ENCODE results near the gene CEBPG. TPM values are rescaled to one million over a fixed set of nuclear protein-coding genes. Genes with fewer than 3 reads are reported as not detected.

Gene CEBPG
- total RNA-seq, 1 donor from 2014 or later = 19.3 TPM

DNA sequence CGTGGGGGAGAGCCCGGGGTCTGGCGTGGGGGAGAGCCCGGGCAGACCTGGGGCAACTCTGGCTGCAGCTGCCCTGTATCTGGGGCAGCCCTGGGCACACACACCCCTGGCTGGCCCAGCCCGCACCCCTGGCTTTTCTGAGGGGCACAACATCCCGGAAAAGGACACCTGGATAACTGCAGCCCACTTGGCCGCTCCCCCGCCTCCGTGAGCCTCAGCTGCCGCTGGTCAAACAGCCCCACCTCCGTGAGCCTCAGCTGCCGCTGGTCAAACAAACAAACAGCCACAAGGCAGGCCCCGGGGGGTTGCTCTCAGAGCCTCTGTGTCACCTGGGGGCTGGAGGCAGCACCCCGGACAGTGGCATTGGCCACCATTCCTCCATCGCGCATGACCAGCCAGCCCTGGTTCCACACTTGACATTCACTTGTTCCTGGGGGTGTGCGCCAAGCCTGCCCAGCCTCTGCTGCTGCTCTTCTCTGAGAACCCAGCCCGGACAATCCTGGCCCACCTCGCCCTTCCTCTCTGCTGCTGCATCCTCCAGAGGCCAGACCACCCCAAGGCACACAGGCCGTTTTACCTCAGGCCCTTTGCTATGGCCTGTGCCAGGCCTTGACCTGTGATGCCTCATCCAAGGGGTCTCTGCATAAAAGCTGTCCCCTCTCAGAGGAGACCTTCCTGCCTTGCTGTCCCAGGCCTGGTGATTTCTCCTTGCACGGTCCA is 19.9 kb downstream of the CEBPG start:
- H3K4me3 ChIP-seq (ENCODE audit: low read depth, low read length) = no peak overlapping the region
- TF ChIP-seq, protein P1, sequence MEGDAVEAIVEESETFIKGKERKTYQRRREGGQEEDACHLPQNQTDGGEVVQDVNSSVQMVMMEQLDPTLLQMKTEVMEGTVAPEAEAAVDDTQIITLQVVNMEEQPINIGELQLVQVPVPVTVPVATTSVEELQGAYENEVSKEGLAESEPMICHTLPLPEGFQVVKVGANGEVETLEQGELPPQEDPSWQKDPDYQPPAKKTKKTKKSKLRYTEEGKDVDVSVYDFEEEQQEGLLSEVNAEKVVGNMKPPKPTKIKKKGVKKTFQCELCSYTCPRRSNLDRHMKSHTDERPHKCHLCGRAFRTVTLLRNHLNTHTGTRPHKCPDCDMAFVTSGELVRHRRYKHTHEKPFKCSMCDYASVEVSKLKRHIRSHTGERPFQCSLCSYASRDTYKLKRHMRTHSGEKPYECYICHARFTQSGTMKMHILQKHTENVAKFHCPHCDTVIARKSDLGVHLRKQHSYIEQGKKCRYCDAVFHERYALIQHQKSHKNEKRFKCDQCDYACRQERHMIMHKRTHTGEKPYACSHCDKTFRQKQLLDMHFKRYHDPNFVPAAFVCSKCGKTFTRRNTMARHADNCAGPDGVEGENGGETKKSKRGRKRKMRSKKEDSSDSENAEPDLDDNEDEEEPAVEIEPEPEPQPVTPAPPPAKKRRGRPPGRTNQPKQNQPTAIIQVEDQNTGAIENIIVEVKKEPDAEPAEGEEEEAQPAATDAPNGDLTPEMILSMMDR (conservative IDR thresholded peaks at IDR 0.05; ENCODE audit: low read depth, low read length) = no peak
- no peak for DNase-seq (ENCODE audit: low read depth)

GRCh38 chr19:33394006-33394722 is 20.7 kb downstream of the CEBPG start:
- no peak for DNase-seq (ENCODE audit: low read depth)
- no peak overlapping the region for H3K4me3 ChIP-seq (ENCODE audit: low read depth, low read length)
- TF ChIP-seq, protein P1 (conservative IDR thresholded peaks at IDR 0.05; ENCODE audit: low read depth, low read length) = no peak

- TF ChIP-seq, protein P1 (conservative IDR thresholded peaks at IDR 0.05; ENCODE audit: low read depth, low read length) = no peak
These were observed 21.4 kb downstream of the CEBPG start for GRCh38 chr19:33394723-33395560.

DNA sequence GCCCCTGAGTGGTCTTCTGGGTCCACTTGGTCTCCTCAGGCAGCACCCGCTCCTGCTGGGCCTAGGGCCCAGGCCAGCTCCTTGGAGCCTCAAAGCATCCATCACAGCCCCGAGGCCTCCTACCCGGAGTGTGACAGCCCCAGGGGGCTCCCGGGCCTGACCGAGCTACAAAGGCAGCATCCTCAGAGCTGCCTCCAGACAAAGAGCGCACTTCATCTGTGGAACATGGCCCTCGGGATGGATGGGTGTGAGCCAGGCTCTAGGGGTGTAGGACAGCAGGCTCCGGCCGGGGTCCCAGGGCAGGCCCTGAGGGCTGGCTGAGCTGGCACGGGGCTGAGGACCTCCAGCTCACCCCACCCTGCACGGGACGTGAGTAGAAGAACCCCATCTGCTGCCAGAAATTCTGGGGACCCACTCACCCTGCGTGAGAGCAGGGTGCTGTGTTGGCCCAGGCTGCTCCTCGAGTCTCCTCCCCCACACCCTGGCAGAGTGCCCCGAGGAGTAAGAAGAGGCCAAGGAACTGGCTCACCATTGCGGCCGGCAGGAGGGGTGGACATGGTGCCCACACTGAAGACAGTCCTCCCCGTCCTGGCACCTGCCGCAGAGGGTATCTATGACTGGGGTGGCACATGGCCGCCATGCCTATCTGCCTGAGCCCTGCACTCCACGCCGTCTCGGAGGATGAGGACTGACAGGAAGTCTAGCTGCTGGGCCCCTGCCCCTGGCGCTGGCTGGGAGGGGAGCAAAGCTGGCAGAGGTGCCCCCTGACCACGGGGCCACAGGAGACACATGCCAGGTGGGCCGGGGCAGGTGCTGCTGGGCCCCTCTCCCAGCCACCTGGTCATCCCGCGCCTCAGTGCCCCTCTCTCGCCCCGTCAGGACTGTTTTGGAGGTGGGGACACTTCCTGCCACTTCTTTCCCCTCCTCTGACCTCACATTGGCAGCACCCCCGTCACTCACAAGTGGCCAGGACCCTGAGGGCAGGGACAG is 22.3 kb downstream of the CEBPG start:
- DNase-seq (ENCODE audit: low read depth) = no peak
- no peak overlapping the region for H3K4me3 ChIP-seq (ENCODE audit: low read depth, low read length)
- TF ChIP-seq, protein P1 (conservative IDR thresholded peaks at IDR 0.05; ENCODE audit: low read depth, low read length) = no peak

More at GRCh38 chr19:33394723-33395560, 21.4 kb downstream of the CEBPG start:
- no peak overlapping the region for H3K4me3 ChIP-seq (ENCODE audit: low read depth, low read length)
- no peak for DNase-seq (ENCODE audit: low read depth)

- TF ChIP-seq, protein P1 (conservative IDR thresholded peaks at IDR 0.05; ENCODE audit: low read depth, low read length) = no peak
- no peak for DNase-seq (ENCODE audit: low read depth)
- H3K4me3 ChIP-seq (ENCODE audit: low read depth, low read length) = no peak overlapping the region
These were observed 23.4 kb downstream of the CEBPG start for GRCh38 chr19:33396701-33397535.

Measured in epithelial cell of proximal tubule (primary cell).